Stimulated activated CD4-positive, alpha-beta T cell treated with anti-CD3 and anti-CD28 coated beads, Interleukin-2, amount 100 ng/mL, for 48 hours (primary cell): ENCODE data around the gene GADD45GIP1.
"Not testable (repeated sequence)": the region's sequence is repeated elsewhere in the genome, so short reads cannot be mapped to it uniquely, and the experiment has no call there.

Experiments
- DNase-seq, 2 donors: peaks; one replicate each; pipeline ENCODE4 v3.0.0-alpha.2; 2020

GADD45GIP1 gene

DNA sequence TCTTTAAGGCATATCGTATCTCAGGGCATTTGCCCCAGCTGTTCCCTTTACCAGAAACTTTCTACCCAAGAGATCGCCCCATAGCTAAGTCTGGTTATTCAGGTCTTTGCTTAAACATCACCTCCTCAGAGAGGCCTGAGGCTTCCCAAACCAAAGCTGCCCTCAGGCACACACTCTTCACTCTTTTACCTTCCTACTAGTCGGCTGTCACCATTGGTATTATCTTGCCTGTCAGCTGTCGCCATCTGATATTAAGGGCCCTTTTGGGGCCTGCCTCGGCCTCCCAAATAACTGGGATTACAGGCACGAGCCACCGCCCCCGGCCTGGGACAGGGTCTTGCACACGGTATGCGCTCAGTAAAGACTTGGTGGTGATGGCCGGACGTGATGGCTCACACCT is 1.0 kb downstream of the GADD45GIP1 start:
- no peak for DNase-seq

DNA sequence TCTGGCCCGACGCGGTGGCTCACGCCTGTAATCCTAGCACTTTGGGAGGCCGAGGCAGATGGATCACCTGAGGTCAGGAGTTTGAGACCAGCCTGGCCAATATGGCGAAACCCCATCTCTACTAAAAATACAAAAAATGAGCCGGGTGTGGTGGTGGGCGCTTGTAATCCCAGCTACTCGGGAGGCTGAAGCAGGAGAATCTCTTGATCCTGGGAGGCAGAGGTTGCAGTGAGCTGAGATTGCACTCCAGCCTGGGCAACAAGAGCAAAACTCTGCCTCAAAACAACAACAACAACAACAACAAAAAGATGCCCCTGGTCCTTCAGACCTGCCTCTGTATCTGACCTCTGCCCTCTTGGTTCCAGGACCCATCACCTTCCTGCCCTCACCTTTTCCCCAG is 1.4 kb downstream of the GADD45GIP1 start:
- DNase-seq, result not testable (repeated sequence)

DNA sequence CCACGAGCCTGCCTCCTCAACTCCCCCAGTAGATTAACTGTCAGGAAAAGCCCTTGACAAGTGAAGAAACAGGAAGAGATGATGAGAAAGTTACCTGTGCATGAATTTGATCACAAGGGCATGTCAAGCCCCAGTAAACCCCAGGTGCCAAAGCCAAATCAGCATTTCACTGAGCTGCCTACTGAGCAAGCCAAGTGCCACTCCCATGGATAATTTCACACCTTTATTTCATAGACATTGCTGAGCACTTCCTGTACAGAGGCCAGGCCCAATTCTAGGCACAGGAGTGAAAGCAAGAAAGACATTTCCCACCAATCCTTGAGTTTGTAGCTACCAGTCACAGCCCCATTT is 2.4 kb downstream of the GADD45GIP1 start:
- DNase-seq, result no peak

DNA sequence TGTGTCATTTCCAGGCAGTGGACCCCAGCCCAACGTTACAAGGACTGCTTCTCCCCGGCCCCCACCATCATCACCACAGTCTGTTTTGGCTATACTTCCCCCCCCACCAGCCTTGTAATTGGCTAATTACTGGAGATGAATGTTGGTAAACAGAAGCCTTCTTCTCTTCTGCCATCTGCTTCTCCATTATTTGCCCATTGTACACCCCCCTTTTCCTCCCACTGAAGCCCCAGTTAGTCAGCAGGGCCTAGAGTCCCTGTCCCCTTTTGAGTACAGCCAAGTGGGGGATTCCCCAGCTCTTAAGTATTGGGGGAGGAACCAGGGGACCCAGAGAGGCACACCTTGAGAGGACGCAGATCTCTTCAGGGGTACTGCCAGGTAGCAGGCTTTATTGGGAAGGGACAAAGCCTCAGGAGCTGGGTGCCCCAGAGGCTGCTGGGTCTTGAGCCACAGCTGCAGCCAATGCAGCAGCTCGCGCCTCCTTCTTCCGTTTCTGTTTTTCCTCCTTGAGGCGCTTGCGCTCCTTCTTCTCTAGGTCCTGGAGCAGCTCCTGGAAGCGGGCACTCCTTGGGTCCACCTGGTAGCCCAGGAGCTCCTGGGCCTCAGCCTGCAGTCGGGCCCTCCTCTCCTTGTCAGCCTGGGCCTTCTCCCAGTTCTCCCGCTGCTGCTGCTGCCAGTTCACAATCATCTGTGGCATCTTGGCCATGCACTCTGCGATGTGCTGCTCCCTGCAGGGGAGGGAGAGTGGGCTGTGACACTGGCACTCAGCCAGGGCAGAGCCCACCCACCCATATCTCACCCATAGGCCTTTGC is 3.0 kb downstream of the GADD45GIP1 start:
- no peak for DNase-seq

DNA sequence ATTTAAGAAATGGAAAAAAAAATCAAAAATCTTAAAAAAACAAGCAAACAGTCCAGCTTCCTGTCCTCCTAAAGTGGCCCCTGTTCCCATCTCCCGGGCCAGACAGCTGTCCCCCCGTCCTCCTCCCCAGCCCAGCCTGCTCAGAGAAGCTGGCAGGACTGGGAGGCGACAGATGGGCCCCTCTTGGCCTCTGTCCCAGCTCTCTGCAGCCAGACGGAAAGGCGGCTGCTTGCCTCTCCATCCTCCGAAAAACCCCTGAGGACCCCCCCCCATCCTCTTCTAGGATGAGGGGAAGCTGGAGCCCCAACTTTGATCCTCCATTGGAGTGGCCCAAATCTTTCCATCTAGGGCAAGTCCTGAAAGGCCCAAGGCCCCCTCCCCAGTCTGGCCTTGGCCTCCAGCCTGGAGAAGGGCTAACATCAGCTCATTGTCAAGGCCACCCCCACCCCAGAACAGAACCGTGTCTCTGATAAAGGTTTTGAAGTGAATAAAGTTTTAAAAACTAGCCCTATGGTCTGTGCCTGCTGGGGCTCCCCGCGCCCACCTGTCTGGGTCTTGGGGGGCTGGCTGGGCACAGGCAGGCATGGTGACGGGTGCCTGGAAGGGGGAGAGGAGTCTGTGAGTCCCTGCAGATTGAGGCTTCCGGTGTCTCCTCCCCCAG is 3.8 kb downstream of the GADD45GIP1 start:
- DNase-seq, result no peak

DNA sequence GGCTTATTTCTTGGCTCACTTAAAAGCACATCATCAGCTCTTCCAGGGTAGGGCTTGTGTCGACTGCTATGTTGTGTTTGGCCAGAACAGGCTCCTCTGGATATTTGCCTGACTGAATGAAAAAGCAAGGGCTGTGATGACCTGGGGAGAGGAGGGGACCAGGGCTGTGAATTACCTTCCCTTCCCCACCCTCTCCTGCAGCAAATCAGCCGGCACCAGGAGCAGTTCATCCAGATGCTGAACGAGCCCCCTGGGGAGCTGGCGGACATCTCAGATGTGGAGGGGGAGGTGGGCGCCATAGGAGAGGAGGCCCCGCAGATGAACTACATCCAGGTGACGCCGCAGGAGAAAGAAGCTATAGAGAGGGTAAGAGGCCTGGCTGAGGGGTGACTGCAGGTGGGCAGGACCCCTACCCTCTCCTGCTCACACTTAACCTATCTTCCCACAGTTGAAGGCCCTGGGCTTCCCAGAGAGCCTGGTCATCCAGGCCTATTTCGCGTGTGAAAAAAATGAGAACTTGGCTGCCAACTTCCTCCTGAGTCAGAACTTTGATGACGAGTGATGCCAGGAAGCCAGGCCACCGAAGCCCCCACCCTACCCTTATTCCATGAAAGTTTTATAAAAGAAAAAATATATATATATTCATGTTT is 4.4 kb downstream of the GADD45GIP1 start:
- no peak for DNase-seq

DNA sequence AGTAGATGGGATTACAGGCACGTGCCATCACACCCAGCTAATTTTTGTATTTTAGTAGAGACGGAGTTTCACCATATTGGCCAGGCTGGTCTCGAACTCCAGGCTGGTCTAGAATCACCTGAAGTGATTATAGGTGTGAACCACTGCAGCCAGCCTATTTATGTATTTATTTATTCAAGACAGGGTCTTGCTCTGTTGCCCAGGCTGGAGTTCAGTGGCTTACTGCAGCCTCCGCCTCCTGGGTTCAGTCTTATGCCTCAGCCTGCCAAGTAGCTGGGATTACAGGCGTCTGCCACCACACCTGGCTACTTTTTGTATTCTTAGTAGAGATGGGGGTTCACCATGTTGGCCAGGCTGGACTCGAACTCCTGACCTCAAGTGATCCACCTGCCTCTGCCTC is 5.0 kb downstream of the GADD45GIP1 start:
- not testable (repeated sequence) for DNase-seq

DNA sequence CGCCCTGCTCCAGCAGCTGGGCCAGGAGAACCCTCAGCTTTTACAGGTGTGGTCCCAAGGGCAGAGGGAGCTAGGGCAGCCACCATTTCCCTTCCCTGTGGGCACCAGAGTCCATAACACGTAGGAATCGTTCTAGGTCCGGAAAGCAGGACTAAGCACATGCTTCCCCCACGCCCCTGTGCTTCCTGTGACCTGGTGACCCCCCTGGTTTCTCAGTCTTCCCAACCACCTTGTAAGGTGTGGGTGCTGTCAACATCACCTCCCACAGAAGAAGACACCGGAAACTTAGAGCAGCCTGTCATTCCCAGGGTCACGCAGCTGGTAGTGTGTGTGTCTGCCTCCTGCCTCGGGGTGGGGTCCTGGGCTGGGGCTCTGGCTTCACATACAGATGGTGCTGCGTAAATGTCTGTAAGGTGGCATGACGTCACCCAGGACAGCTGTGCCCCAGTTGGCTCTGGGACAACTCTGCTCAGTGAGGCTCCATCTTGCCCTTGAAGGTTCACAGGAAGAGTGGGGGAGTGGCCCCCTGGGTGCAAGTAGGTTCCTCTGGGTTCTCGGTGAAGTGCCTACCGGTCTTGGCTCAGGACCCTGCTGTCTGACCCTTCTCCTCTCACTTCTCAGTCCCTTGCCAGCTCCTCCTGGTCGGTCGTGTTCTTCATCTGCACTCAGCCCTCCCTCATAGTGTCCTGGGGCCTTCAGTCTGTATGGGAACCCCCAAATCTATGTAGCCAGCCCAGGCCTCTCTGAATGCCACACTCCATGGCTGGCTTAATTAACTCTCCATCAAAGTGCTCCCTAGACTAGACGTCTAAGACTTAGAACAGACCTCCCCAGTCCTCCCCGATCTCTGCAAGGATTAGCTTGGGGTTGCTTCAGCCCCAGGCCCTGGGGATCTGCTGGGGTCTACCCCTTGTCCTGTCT is 7.4 kb downstream of the GADD45GIP1 start:
- DNase-seq, result no peak

DNA sequence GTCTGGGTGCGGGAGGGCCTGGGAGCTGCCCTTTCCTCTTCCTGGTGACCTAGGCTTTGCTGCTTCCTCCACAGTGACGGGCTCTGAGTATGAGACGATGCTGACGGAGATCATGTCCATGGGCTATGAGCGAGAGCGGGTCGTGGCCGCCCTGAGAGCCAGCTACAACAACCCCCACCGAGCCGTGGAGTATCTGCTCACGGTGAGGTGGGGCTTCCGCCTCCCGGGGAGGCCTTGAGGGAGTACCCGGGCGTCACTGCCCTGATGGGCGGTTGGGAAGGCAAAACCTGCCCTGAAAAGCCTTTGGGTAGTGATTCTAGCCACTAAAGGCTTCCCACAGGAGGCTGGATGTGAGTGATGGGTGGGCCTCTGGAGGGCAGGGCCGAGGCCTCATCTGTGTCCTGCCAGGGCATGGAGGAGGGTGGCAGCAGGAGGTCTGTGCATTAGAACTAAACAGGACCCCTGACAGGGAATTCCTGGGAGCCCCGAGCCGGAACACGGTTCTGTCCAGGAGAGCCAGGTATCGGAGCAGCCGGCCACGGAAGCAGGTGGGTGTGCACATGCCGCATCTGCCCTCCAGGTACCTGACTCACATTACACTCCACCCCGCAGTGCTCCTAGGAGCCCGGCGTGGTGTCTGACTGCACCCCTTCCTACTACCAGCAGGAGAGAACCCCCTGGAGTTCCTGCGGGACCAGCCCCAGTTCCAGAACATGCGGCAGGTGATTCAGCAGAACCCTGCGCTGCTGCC is 8.2 kb downstream of the GADD45GIP1 start:
- no peak for DNase-seq

DNA sequence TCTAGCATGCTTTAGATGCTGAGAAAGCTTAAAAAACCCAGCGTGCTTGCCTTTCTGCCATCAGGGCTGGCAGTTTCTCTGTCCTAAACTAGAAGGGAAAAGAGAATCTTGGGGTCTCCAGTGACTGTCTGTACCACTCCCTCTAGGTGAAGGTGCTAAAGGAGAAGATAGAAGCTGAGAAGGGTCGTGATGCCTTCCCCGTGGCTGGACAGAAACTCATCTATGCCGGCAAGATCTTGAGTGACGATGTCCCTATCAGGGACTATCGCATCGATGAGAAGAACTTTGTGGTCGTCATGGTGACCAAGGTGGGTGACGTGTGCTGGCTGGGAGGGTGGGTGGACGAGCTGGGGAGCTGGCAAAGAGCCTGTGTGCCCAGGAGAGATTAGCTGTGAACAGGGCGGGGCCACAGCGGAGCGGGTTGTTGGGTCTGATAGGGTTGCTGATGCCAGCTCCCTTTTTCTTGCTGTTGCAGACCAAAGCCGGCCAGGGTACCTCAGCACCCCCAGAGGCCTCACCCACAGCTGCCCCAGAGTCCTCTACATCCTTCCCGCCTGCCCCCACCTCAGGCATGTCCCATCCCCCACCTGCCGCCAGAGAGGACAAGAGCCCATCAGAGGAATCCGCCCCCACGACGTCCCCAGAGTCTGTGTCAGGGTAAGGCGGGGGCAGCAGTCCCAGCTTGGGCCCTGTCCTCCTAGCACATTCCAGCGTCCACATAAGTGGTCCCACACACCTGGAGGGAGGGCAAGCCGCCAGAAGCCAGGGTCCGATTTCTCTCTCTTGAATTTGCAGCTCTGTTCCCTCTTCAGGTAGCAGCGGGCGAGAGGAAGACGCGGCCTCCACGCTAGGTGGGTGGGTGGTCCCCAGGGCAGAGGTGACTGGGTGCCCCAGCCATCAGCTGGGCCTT is 9.1 kb downstream of the GADD45GIP1 start:
- no peak for DNase-seq

DNA sequence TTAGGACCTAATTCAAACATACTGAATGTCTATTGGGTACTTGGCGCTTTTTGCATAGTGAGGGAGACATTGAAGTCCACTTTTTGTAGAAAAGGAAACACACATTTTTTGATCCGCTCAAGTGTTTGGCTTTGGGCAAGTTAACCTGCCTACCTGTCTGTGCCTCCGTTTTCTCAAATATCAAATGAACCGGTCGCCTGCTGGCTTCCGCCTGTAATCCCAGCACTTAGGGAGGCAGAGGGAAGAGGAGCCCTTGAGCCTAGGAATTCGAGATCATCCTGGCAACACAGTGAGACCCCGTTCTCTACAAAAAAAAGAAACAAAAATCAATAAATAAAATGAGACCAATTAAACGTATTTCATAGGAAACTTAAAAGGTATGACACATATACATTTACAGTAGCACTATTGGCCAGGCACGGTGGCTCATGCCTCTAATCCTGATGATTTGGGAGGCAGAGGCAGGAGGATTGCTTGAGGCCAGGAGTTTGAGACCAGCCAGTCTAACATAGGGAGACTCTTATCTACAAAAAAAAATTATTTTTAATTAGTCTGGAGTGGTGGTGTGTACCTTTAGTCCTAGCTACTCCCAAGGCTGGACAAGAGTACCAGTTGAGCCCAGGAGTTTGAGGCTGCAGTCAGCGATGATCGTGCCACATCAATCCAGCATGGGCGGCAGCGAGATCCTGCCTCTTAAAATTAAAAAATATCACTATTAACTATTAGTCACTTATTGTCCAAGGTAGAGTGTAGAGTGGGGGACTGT is 10.1 kb downstream of the GADD45GIP1 start:
- DNase-seq, result no peak

DNA sequence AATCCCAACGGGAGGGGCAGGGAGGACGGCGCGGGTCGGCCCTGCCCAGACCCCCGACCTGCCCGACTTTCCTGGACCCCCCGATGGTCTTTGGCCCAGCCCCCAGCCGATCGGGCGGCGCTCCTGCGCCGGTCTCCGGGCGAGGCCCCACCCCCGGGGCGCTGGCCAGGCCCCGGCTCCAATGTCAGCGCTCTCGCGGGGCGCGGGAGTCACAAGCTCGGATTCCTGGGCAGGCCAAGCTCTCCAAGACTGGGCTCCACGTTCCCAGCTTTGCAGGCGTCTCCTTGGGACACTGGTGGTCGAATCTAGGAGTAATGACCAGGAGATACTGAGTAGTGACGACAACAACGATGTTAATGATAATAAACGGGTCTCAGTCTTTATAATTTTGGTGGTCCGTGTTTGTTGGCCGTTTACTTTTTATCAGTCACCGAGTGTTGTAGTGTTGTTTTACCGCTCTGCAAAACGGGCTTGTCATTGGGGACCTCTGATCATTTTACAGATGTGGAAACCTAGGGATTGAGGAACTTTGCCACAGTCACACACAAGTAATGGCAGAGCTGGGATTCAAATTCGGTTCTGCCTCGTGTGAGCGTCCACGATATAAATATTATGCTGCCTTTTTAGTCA is 10.8 kb downstream of the GADD45GIP1 start:
- DNase-seq, result peak; percentile 49 to 51

DNA sequence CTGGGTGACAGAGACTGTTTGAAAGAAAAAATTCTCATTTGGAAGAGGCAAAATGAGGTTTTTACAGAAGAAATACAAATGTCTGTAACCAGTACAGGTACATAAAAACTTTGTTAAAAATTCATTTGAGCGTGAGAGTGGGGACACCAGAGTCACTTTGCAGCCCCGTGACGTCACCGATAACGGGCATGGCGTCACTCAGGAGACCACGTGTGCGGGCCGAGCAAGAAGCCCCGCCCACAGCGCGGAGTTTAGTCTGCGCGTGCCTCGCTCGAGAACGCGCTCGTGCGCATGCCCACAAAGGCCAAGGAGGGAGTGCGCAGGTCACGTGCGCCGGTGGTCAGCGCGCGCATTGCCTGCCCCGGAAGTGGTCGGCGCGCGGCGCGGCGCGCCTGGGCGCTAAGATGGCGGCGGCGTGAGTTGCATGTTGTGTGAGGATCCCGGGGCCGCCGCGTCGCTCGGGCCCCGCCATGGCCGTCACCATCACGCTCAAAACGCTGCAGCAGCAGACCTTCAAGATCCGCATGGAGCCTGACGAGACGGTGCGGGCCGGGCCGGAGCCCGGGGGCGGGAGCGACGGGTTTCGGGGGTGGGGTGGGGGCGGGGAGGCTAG is 11.4 kb downstream of the GADD45GIP1 start, which contains the start of gene RAD23A:
Gene RAD23A (plus strand): TSS at position 384 of the 613 bp plus-strand sequence. CDS start 87 bp downstream, at position 471.
- DNase-seq, result peak; percentile 99

DNA sequence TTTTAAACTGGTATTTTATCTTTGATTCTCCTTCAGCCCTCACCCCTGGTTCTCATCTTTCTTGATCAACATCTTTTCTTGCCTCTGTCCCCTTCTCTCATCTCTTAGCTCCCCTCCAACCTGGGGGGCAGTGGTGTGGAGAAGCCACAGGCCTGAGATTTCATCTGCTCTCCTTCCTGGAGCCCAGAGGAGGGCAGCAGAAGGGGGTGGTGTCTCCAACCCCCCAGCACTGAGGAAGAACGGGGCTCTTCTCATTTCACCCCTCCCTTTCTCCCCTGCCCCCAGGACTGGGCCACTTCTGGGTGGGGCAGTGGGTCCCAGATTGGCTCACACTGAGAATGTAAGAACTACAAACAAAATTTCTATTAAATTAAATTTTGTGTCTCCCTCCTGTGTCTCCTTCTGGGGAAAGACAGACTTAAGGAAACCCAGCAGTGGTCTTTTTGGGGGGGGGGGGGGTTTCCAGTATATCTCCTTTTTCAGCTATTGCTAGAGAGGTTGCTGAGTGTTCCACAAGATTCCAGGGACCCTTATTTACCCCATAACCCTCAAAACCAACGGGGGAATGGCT is 12.8 kb downstream of the GADD45GIP1 start:
- no peak for DNase-seq

DNA sequence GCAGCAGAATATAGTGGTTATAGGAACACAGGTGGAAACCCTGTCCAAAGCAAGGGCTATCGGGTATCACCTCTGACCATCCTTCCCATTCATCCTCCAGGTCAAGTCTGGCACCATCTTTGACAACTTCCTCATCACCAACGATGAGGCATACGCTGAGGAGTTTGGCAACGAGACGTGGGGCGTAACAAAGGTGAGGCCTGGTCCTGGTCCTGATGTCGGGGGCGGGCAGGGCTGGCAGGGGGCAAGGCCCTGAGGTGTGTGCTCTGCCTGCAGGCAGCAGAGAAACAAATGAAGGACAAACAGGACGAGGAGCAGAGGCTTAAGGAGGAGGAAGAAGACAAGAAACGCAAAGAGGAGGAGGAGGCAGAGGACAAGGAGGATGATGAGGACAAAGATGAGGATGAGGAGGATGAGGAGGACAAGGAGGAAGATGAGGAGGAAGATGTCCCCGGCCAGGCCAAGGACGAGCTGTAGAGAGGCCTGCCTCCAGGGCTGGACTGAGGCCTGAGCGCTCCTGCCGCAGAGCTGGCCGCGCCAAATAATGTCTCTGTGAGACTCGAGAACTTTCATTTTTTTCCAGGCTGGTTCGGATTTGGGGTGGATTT is 13.5 kb downstream of the GADD45GIP1 start:
- no peak for DNase-seq

DNA sequence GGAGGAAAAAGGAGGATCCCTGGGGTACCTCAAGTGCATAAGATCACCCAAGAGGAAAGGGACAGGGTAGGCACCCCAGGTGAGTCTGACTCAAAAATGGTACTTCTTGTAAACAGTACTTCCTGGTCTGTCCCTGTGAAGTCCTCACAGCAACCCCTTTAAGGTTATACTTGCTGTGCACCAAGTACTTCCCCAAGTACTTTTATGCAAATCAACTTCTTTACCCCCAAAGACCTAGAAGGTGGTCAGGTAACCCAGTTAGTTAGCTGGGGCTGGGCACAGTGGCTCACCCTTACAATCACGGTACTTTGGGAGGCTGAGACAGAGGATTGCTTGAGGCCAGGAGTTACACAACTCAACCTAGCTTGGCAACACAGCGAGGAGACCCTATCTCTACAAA is 16.1 kb downstream of the GADD45GIP1 start:
- DNase-seq, result no peak

DNA sequence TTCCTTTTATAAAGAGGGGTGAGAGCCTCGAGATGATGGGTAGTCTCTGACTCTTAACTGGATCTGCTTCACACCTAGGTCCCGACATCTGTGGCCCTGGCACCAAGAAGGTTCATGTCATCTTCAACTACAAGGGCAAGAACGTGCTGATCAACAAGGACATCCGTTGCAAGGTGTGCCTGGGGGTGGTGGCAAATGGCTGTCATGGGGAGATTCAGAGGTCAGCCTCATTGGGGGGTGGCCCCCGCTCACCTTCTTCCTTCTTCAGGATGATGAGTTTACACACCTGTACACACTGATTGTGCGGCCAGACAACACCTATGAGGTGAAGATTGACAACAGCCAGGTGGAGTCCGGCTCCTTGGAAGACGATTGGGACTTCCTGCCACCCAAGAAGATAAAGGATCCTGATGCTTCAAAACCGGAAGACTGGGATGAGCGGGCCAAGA is 17.0 kb downstream of the GADD45GIP1 start:
- no peak for DNase-seq
